Measurements from ENCODE around the gene KRT9.
A peak's percentile ranks its signal among the peaks of the same experiment; 100 is the strongest.
"Not testable (repeated sequence)": the region's sequence is repeated elsewhere in the genome, so short reads cannot be mapped to it uniquely, and the experiment has no call there.

KRT9 gene

GRCh38 chr17:41600318-41600717 lies 28.5 kb upstream of the KRT9 start:
- DNase-seq (ENCODE audit: low read depth, low spot score) = no peak

GRCh38 chr17:41599680-41600079 lies 27.8 kb upstream of the KRT9 start:
- DNase-seq (ENCODE audit: low read depth, low spot score) = no peak

- DNase-seq (ENCODE audit: low read depth, low spot score) = no peak
These were observed 23.7 kb upstream of the KRT9 start for GRCh38 chr17:41595585-41595984.

GRCh38 chr17:41594363-41594915 lies 22.6 kb upstream of the KRT9 start:
- no peak for DNase-seq (ENCODE audit: low read depth, low spot score)

- no peak for DNase-seq (ENCODE audit: low read depth, low spot score)
These were observed 21.6 kb upstream of the KRT9 start for GRCh38 chr17:41593306-41593981.

- no peak for DNase-seq (ENCODE audit: low read depth, low spot score)
These were observed 20.9 kb upstream of the KRT9 start for GRCh38 chr17:41592601-41593305.

- no peak for DNase-seq (ENCODE audit: low read depth, low spot score)
These were observed 17.4 kb upstream of the KRT9 start for GRCh38 chr17:41589301-41589700.

- DNase-seq (ENCODE audit: low read depth, low spot score) = no peak
These were observed 16.4 kb upstream of the KRT9 start for GRCh38 chr17:41588126-41588810.

GRCh38 chr17:41586863-41587495 lies 15.1 kb upstream of the KRT9 start, which contains the start of gene KRT14:
Gene KRT14, minus strand, starts transcription at chr17:41586895. Its CDS starts 61 bp downstream, at chr17:41586834.
- DNase-seq (ENCODE audit: low read depth, low spot score) = no peak

- no peak for DNase-seq (ENCODE audit: low read depth, low spot score)
These were observed 13.6 kb upstream of the KRT9 start for GRCh38 chr17:41585301-41586056.

GRCh38 chr17:41584331-41584927 lies 12.6 kb upstream of the KRT9 start:
- DNase-seq (ENCODE audit: low read depth, low spot score) = not testable (repeated sequence)

GRCh38 chr17:41583137-41584127 lies 11.6 kb upstream of the KRT9 start:
- DNase-seq (ENCODE audit: low read depth, low spot score) = no peak

- not testable (repeated sequence) for DNase-seq (ENCODE audit: low read depth, low spot score)
These were observed 10.5 kb upstream of the KRT9 start for GRCh38 chr17:41582061-41582968.

- DNase-seq (ENCODE audit: low read depth, low spot score) = no peak
These were observed 9.7 kb upstream of the KRT9 start for GRCh38 chr17:41581366-41582060.

- no peak for DNase-seq (ENCODE audit: low read depth, low spot score)
These were observed 9.0 kb upstream of the KRT9 start for GRCh38 chr17:41580687-41581365.

GRCh38 chr17:41580244-41580575 lies 8.4 kb upstream of the KRT9 start:
- no peak for DNase-seq (ENCODE audit: low read depth, low spot score)

- peak; percentile 46 for DNase-seq (ENCODE audit: low read depth, low spot score)
These were observed 7.8 kb upstream of the KRT9 start for GRCh38 chr17:41579484-41580243.
